ENCODE data around the gene SCN4B. TPM values are rescaled to one million over a fixed set of nuclear protein-coding genes. Genes with fewer than 3 reads are reported as not detected.

Gene SCN4B
- total and polyA plus RNA-seq, 10 of the 15 experiments (the other 5 are each of a cell fraction or from before 2014, with no cell fraction given), result 0.01 to 0.49 (median 0.04) TPM; not detected in 5

DNA sequence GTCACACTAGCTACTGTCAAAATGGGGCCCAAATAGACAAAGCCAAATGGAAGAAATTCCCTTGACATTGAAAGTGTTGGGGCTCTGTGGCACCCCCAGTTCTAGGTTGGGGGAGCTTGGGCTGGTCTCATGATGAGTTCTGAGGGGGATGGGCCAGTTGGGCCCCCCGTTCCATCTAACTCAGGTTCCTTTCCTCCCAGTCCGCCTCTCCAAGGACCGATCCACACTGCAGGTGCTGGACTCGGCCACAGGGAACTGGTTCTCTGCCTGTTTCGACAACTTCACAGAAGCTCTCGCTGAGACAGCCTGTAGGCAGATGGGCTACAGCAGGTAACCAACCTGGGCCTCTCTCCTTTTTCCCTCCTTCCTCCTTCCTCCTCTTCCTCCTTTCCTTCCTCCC is 48.1 kb downstream of the SCN4B start:
- Histone ChIP-seq H3K27ac (ENCODE audit: control insufficient read depth, insufficient read depth) (no peak overlapping the region), H2AFZ (ENCODE audit: control insufficient read depth, low read depth, low read length) (no peak overlapping the region), H3K9me3 (replicated peaks; ENCODE audit: control insufficient read depth, insufficient read depth, low read length) (no peaks in the 10 kb centered on the region), H3K4me2 (ENCODE audit: control insufficient read depth, insufficient read depth) (no peak overlapping the region), H3K4me3 (no peak overlapping the region), H3K9ac (ENCODE audit: control insufficient read depth, insufficient read depth, low read length) (no peak overlapping the region), H3K4me1 (ENCODE audit: control insufficient read depth, insufficient read depth, low read length) (no peaks in the 10 kb centered on the region), H3K36me3 (ENCODE audit: control insufficient read depth in 2 of 2, insufficient read depth in 2 of 2, low read length in 1 of 2) (no peaks in the 10 kb centered on the region), H3K79me2 (ENCODE audit: control insufficient read depth, insufficient read depth, low read length) (no peaks in the 10 kb centered on the region), H4K20me1 (ENCODE audit: control insufficient read depth, insufficient read depth) (no peaks in the 10 kb centered on the region), H3K27me3 (replicated peaks in 1 of 2; ENCODE audit: control insufficient read depth in 2 of 2, insufficient read depth in 2 of 2, low read length in 1 of 2) (peaks cover 0 to 2% of the 10 kb centered on the region in 2 experiments; a peak in 2 of 4 replicates)
- no TSS peak for BruUV-seq (replicated peaks)
- TF ChIP-seq SUZ12 (IDR thresholded peaks at IDR 0.05; ENCODE audit: unreplicated experiment), result no peak
- TF ChIP-seq TARDBP (IDR thresholded peaks at IDR 0.05; ENCODE audit: borderline replicate concordance), result no peak
- no peak for TF ChIP-seq CHD1 (IDR thresholded peaks at IDR 0.05; ENCODE audit: low read depth, low read length)
- ChIA-PET POLR2A (no interaction called here), RAD21 (ENCODE audit: unreplicated experiment) (no interaction called here), SMC1A (ENCODE audit: uncharacterized antibody, unreplicated experiment) (no interaction called here), CTCF (interaction anchor here (1.0 to 1.4 kb wide), 3 partner anchors 9 to 94 kb away, joined by 3 to 4 read pairs (median 3); no protein-coding TSS in a partner anchor)
- 64% methylated on average over 6 of the region's 6 CpGs for WGBS (ENCODE audit: insufficient coverage, insufficient replicate concordance, low lambda C conversion rate, missing lambda C conversion rate)
- intact Hi-C loops (cut with micrococcal nuclease; ENCODE audit: unreplicated experiment) (no loop called here), in situ Hi-C loops (cut with MboI) (no loop called here)
- DNase-seq (ENCODE audit: low read depth, low spot score), result no peak
- ATAC-seq, result no peak
- FAIRE-seq, result no peak

DNA sequence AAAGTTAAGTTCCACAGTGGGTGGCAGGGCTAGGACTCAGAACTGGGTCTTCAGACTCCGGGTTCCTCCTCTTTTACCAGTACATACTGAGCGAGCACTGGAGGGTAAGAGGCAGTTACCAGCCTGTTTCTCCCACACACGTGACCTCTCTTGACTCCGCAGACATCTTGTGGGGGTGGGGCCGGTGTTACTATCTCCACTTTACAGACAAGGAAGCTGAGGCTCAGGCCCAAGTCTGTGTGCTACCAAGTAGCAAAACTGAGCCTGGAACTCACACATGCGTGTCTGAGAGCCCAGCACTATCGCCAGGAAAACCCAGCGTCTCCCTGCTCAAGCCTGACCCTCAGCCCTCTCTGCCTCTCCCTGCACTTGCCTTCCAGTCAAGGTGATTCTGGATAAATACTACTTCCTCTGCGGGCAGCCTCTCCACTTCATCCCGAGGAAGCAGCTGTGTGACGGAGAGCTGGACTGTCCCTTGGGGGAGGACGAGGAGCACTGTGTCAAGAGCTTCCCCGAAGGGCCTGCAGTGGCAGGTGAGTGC is 49.8 kb downstream of the SCN4B start:
- Histone ChIP-seq H2AFZ (ENCODE audit: control insufficient read depth, low read depth, low read length) (no peak overlapping the region), H3K4me2 (ENCODE audit: control insufficient read depth, insufficient read depth) (no peak overlapping the region), H3K27ac (ENCODE audit: control insufficient read depth, insufficient read depth) (no peak overlapping the region), H3K9me3 (replicated peaks; ENCODE audit: control insufficient read depth, insufficient read depth, low read length) (no peaks in the 10 kb centered on the region), H3K4me1 (ENCODE audit: control insufficient read depth, insufficient read depth, low read length) (no peaks in the 10 kb centered on the region), H3K4me3 (no peak overlapping the region), H3K36me3 (ENCODE audit: control insufficient read depth in 2 of 2, insufficient read depth in 2 of 2, low read length in 1 of 2) (no peaks in the 10 kb centered on the region), H3K9ac (ENCODE audit: control insufficient read depth, insufficient read depth, low read length) (no peak overlapping the region), H3K27me3 (replicated peaks in 1 of 2; ENCODE audit: control insufficient read depth in 2 of 2, insufficient read depth in 2 of 2, low read length in 1 of 2) (no peaks in the 10 kb centered on the region; a peak in 2 of 4 replicates), H4K20me1 (ENCODE audit: control insufficient read depth, insufficient read depth) (no peaks in the 10 kb centered on the region), H3K79me2 (ENCODE audit: control insufficient read depth, insufficient read depth, low read length) (no peaks in the 10 kb centered on the region)
- ChIA-PET CTCF (interaction anchor here (0.7 kb wide), 1 partner anchor 108 kb away, joined by 3 read pairs; no protein-coding TSS in a partner anchor), RAD21 (ENCODE audit: unreplicated experiment) (no interaction called here), SMC1A (ENCODE audit: uncharacterized antibody, unreplicated experiment) (interaction anchor here (0.7 to 1.7 kb wide), 2 partner anchors 20 to 275 kb away, joined by 3 read pairs; no protein-coding TSS in a partner anchor), POLR2A (no interaction called here)
- intact Hi-C loops (cut with micrococcal nuclease; ENCODE audit: unreplicated experiment) (no loop called here), in situ Hi-C loops (cut with MboI) (no loop called here)
- FAIRE-seq (no peak), ATAC-seq (no peak), DNase-seq (ENCODE audit: low read depth, low spot score) (no peak)
- TF ChIP-seq KDM1A (IDR thresholded peaks at IDR 0.05; ENCODE audit: borderline replicate concordance), result no peak
- peak; percentile 54 for TF ChIP-seq NR2F1 (conservative IDR thresholded peaks at IDR 0.05)
- TF ChIP-seq SP1 (IDR thresholded peaks at IDR 0.05; ENCODE audit: low read depth, low read length), result no peak
- 25% methylated on average over 13 of the region's 13 CpGs for WGBS (ENCODE audit: insufficient coverage, insufficient replicate concordance, low lambda C conversion rate, missing lambda C conversion rate)
- BruUV-seq (replicated peaks), result no TSS peak

All from GM12878 (cell line).